H9 (cell line): ENCODE measurements around the gene CFAP73. TPM values are rescaled to one million over a fixed set of nuclear protein-coding genes. Genes with fewer than 3 reads are reported as not detected.

Experiments used
- DNase-seq: peaks from one replicate; pipeline ENCODE4 v3.0.0-alpha.2; 2017
- H2AFZ ChIP-seq: one replicate; pipeline ENCODE4 v1.6.1; 2013; ENCODE audit warnings: mild to moderate bottlenecking, low read length, control low read depth, moderate library complexity
- H2AK5ac ChIP-seq: 2 replicates; pipeline ENCODE4 v1.6.1; 2013; ENCODE audit warnings: low read length, control low read depth, mixed read lengths; ENCODE audit not compliant: insufficient read length
- H2BK120ac ChIP-seq: one replicate; pipeline ENCODE4 v1.6.1; 2013; ENCODE audit warnings: low read depth, mild to moderate bottlenecking, low read length, control low read depth, inconsistent platforms; ENCODE audit not compliant: poor library complexity, severe bottlenecking
- H2BK12ac ChIP-seq: 2 replicates; pipeline ENCODE4 v1.6.1; 2013; ENCODE audit warnings: low read length, control low read depth, mixed read lengths, low read depth; ENCODE audit not compliant: insufficient read length
- H2BK15ac ChIP-seq: 2 replicates; pipeline ENCODE4 v1.6.1; 2013; ENCODE audit warnings: low read depth, low read length, control low read depth
- H2BK20ac ChIP-seq: one replicate; pipeline ENCODE4 v1.6.1; 2013; ENCODE audit warnings: low read depth, mild to moderate bottlenecking, low read length, control low read depth, inconsistent platforms; ENCODE audit not compliant: poor library complexity, severe bottlenecking
- H2BK5ac ChIP-seq: 2 replicates; pipeline ENCODE4 v1.6.1; 2013; ENCODE audit warnings: low read length, control low read depth, mixed read lengths; ENCODE audit not compliant: insufficient read length
- H3K14ac ChIP-seq: 2 replicates; pipeline ENCODE4 v1.6.1; 2013; ENCODE audit warnings: low read length, control low read depth; ENCODE audit not compliant: insufficient read depth
- H3K18ac ChIP-seq: 2 replicates; pipeline ENCODE4 v1.6.1; 2013; ENCODE audit warnings: low read depth, mild to moderate bottlenecking, mixed read lengths, low read length, control low read depth; ENCODE audit not compliant: insufficient read length
- H3K23ac ChIP-seq: 2 replicates; pipeline ENCODE4 v1.6.1; 2013; ENCODE audit warnings: low read length, control low read depth, mixed read lengths, low read depth; ENCODE audit not compliant: insufficient read length
- H3K23me2 ChIP-seq: 2 replicates; pipeline ENCODE4 v1.6.1; 2013; ENCODE audit warnings: low read depth, mild to moderate bottlenecking, mixed read lengths, low read length, control low read depth; ENCODE audit not compliant: insufficient read length, poor library complexity, severe bottlenecking
- H3K27ac ChIP-seq: 2 replicates; pipeline ENCODE4 v1.5.1; 2013; ENCODE audit warnings: low read length, control low read depth, mixed read lengths, low read depth; ENCODE audit not compliant: insufficient read length
- H3K27me3 ChIP-seq: 2 replicates; pipeline ENCODE4 v1.6.1; 2013; ENCODE audit warnings: low read length, control low read depth, inconsistent platforms; ENCODE audit not compliant: insufficient read depth
- H3K4ac ChIP-seq: 2 replicates; pipeline ENCODE4 v1.6.1; 2013; ENCODE audit warnings: low read depth, mild to moderate bottlenecking, control low read depth, inconsistent platforms, low read length, moderate library complexity
- H3K4me1 ChIP-seq: 2 replicates; pipeline ENCODE4 v1.6.1; 2013; ENCODE audit warnings: low read length, control low read depth, inconsistent platforms; ENCODE audit not compliant: insufficient read depth
- H3K4me2 ChIP-seq: 2 replicates; pipeline ENCODE4 v1.6.1; 2013; ENCODE audit warnings: low read length, control low read depth, mixed read lengths; ENCODE audit not compliant: insufficient read length, insufficient read depth
- H3K56ac ChIP-seq: 2 replicates; pipeline ENCODE4 v1.6.1; 2013; ENCODE audit warnings: low read depth, mild to moderate bottlenecking, mixed read lengths, low read length, control low read depth; ENCODE audit not compliant: insufficient read length
- H3K79me1 ChIP-seq: 2 replicates; pipeline ENCODE4 v1.6.1; 2013; ENCODE audit warnings: low read depth, mild to moderate bottlenecking, moderate library complexity, low read length, control low read depth, inconsistent platforms; ENCODE audit not compliant: insufficient read depth, poor library complexity, severe bottlenecking
- H3K79me2 ChIP-seq: 2 replicates; pipeline ENCODE4 v1.6.1; 2013; ENCODE audit warnings: low read length, control low read depth, inconsistent platforms; ENCODE audit not compliant: insufficient read depth
- H3K9ac ChIP-seq: 2 replicates; pipeline ENCODE4 v1.6.1; 2013; ENCODE audit warnings: low read length, control low read depth, mixed read lengths; ENCODE audit not compliant: insufficient read length; ENCODE audit errors: extremely low read depth
- H3K9me3 ChIP-seq: one replicate; pipeline ENCODE4 v1.6.1; 2013; ENCODE audit warnings: low read depth, low read length, inconsistent platforms; ENCODE audit not compliant: control insufficient read depth
- H3T11ph ChIP-seq: one replicate; pipeline ENCODE4 v1.6.1; 2013; ENCODE audit warnings: mild to moderate bottlenecking, low read length, control low read depth, inconsistent platforms
- H4K20me1 ChIP-seq: one replicate; pipeline ENCODE4 v1.6.1; 2013; ENCODE audit not compliant: control insufficient read depth, insufficient read length, insufficient read depth
- H4K5ac ChIP-seq: 2 replicates; pipeline ENCODE4 v1.6.1; 2013; ENCODE audit warnings: low read depth, mild to moderate bottlenecking, mixed read lengths, low read length, control low read depth; ENCODE audit not compliant: insufficient read length
- H4K8ac ChIP-seq: replicated peaks from 2 replicates; pipeline ENCODE4 v1.6.1; 2013; ENCODE audit warnings: low read length, control low read depth, mixed read lengths, low read depth; ENCODE audit not compliant: insufficient read length
- H4K91ac ChIP-seq: 2 replicates; pipeline ENCODE4 v1.6.1; 2013; ENCODE audit warnings: low read depth, mild to moderate bottlenecking, moderate library complexity, mixed read lengths, low read length, control low read depth; ENCODE audit not compliant: insufficient read length
- H3K27ac Mint-ChIP-seq, 3 experiments: 2 replicates in 2 of 3; 3 replicates in 1 of 3; pipeline ENCODE4 v1.8.0; 2020 to 2021; ENCODE audit warnings: mixed read lengths in 3 of 3, mild to moderate bottlenecking in 1 of 3, moderate library complexity in 1 of 3
- H3K27me3 Mint-ChIP-seq: 2 replicates; pipeline ENCODE4 v1.8.0; 2021; ENCODE audit warnings: low read depth, mild to moderate bottlenecking, moderate library complexity, mixed read lengths
- H3K36me3 Mint-ChIP-seq, 3 experiments: 2 replicates in 2 of 3; 3 replicates in 1 of 3; pipeline ENCODE4 v1.8.0; 2020 to 2021; ENCODE audit warnings: low read depth in 3 of 3, mixed read lengths in 3 of 3; ENCODE audit not compliant: insufficient read depth in 1 of 3
- H3K4me1 Mint-ChIP-seq, 2 experiments: 2 replicates each; pipeline ENCODE4 v1.8.0; 2020; ENCODE audit warnings: mixed read lengths in 2 of 2
- H3K4me3 Mint-ChIP-seq, 2 experiments: 2 replicates in 1 of 2; 3 replicates in 1 of 2; pipeline ENCODE4 v1.8.0; 2020 to 2021; ENCODE audit warnings: mild to moderate bottlenecking in 2 of 2, mixed read lengths in 2 of 2, moderate library complexity in 1 of 2
- H3K9me3 Mint-ChIP-seq, 2 experiments: 2 replicates in 1 of 2; 3 replicates in 1 of 2; pipeline ENCODE4 v1.8.0; 2020; ENCODE audit warnings: mild to moderate bottlenecking in 2 of 2, mixed read lengths in 2 of 2, moderate library complexity in 1 of 2
- CTCF ChIP-seq: fragments of 200-600 bp; sonication (generic); conservative IDR thresholded peaks from 3 replicates; pipeline ENCODE4 v1.8.0; 2021; ENCODE audit warnings: antibody characterized with exemption, mild to moderate bottlenecking
- WGBS: extraction: QIAGEN DNeasy Blood & Tissue Kit; methylation state at CpG from one replicate; pipeline ENCODE4 v1.1.7; 2013; ENCODE audit warnings: missing lambda C conversion rate, low lambda C conversion rate, mixed read lengths; ENCODE audit not compliant: insufficient read length; ENCODE audit errors: extremely low coverage; 5-methylcytosine and 5-hydroxymethylcytosine counted together
- total RNA-seq: library from RNA; stranded (reverse); gene quantifications from 2 replicates; pipeline ENCODE4 v1.2.1, GENCODE V29; 2021

Gene CFAP73
- total RNA-seq, 1 experiment from 2014 or later, result not detected

- WGBS, result no CpG with 5 or more reads among the region's 26 CpGs
- Histone ChIP-seq H4K5ac (no peak overlapping the region), H2BK5ac (no peak overlapping the region), H3K56ac (no peak overlapping the region), H3K23ac (no peak overlapping the region), H3K23me2 (peaks cover 8% of the 10 kb centered on the region), H3K14ac (no peak overlapping the region), H2BK15ac (no peak overlapping the region), H3K9me3 (no peaks in the 10 kb centered on the region), H3K9ac (no peak overlapping the region), H2AK5ac (no peak overlapping the region), H3K4me1 (no peaks in the 10 kb centered on the region), H3K79me1 (peaks cover 17% of the 10 kb centered on the region), H4K8ac (no peak overlapping the region), H2BK12ac (no peak overlapping the region), H3K79me2 (peaks cover 16% of the 10 kb centered on the region; the same call in 1 of the 2 replicates), H3K27ac (no peak overlapping the region), H3K4me2 (peak overlapping the region; percentile 94), H4K91ac (no peak overlapping the region), H3T11ph (no peak overlapping the region), H3K27me3 (no peaks in the 10 kb centered on the region), H2BK120ac (no peak overlapping the region), H2AFZ (no peak overlapping the region), H4K20me1 (no peaks in the 10 kb centered on the region), H2BK20ac (no peak overlapping the region), H3K4ac (no peak overlapping the region), H3K18ac (no peak overlapping the region)
- Mint-ChIP-seq H3K4me3 (peak overlapping the region; percentile 89 to 92), H3K27me3 (no peaks in the 10 kb centered on the region), H3K36me3 (peaks cover 35 to 49% (median 41%) of the 10 kb centered on the region in 3 experiments), H3K9me3 (no peaks in the 10 kb centered on the region), H3K27ac (peak overlapping the region in 1 of 3 experiments; percentile 75; a peak in 2 of 7 replicates), H3K4me1 (peaks cover 8 to 12% of the 10 kb centered on the region in 2 experiments)
- no peak for DNase-seq
- TF ChIP-seq CTCF, result no peak
These were observed 34.8 kb downstream of the CFAP73 start for GRCh38 chr12:113184098-113184899.
